D341Med (cell line): ENCODE results near the gene SDK2.

Experiments used
- DNase-seq: peaks from one replicate; pipeline ENCODE4 v3.0.0; 2012; ENCODE audit warnings: low spot score

The SDK2 gene

GRCh38 chr17:73297934-73298861 lies 346.0 kb downstream of the SDK2 start:
- no peak for DNase-seq

GRCh38 chr17:73293480-73293911 lies 350.7 kb downstream of the SDK2 start:
- no peak for DNase-seq

- DNase-seq = no peak
These were observed 351.2 kb downstream of the SDK2 start for GRCh38 chr17:73293031-73293430.

GRCh38 chr17:73292031-73292531 lies 352.2 kb downstream of the SDK2 start:
- DNase-seq = no peak

- no peak for DNase-seq
These were observed 352.9 kb downstream of the SDK2 start for GRCh38 chr17:73291260-73291801.

- no peak for DNase-seq
These were observed 353.6 kb downstream of the SDK2 start for GRCh38 chr17:73290399-73291259.

- DNase-seq = no peak
These were observed 354.5 kb downstream of the SDK2 start for GRCh38 chr17:73289549-73290254.

- no peak for DNase-seq
These were observed 355.5 kb downstream of the SDK2 start for GRCh38 chr17:73288534-73289302.

- no peak for DNase-seq
These were observed 357.4 kb downstream of the SDK2 start for GRCh38 chr17:73286863-73287296.

- no peak for DNase-seq
These were observed 358.1 kb downstream of the SDK2 start for GRCh38 chr17:73285916-73286862.

GRCh38 chr17:73285603-73285908 lies 358.7 kb downstream of the SDK2 start:
- no peak for DNase-seq

- DNase-seq = no peak
These were observed 359.2 kb downstream of the SDK2 start for GRCh38 chr17:73284906-73285602.
